SK-N-SH (cell line): Measurements from ENCODE around the gene TGFBI. TPM values are rescaled to one million over a fixed set of nuclear protein-coding genes. Genes with fewer than 3 reads are reported as not detected.

ENCODE experiments used
- CTCF ChIA-PET: fragments of 300-600, 350-600 bp; formaldehyde crosslinking; extraction: SDS; loops from one replicate; lab custom pipeline; 2021; lab: Yijun Ruan, JAX
- POLR2A ChIA-PET: fragments of 350-600 bp; sonication (Branson Sonifier 250); formaldehyde crosslinking; extraction: SDS; loops from one replicate; lab custom pipeline; 2020; ENCODE audit warnings: antibody characterized with exemption, inconsistent platforms; lab: Yijun Ruan, JAX
- DNase-seq: peaks from one replicate; pipeline ENCODE4 v3.0.0; 2012
- H2AFZ ChIP-seq: fragments of 200-600 bp; sonication (generic); 2 replicates; pipeline ENCODE4 v1.8.1; 2016; ENCODE audit warnings: antibody characterized with exemption, mild to moderate bottlenecking, low read depth
- H3F3A ChIP-seq: fragments of 200-600 bp; sonication (generic); replicated peaks from 2 replicates; pipeline ENCODE3; 2016; ENCODE audit warnings: antibody characterized with exemption, mild to moderate bottlenecking; ENCODE audit not compliant: insufficient read depth
- H3K27ac ChIP-seq, 2 experiments: fragments of 200-500 bp in 1 of 2; fragments of 200-600 bp in 1 of 2; sonication (Bioruptor generic) in 1 of 2; sonication (generic), shearing (Covaris generic) in 1 of 2; 2 replicates each; pipeline versions ENCODE4 v1.5.1 to v1.6.1; 2014 to 2016; ENCODE audit warnings: low read depth in 2 of 2, inconsistent platforms in 1 of 2, low read length in 1 of 2, mild to moderate bottlenecking in 1 of 2, mixed read lengths in 1 of 2
- H3K27me3 ChIP-seq: fragments of 200-600 bp; sonication (generic), shearing (Covaris generic); 2 replicates; pipeline ENCODE4 v1.6.1; 2016; ENCODE audit warnings: mixed run types; ENCODE audit not compliant: insufficient read depth
- H3K36me3 ChIP-seq, 2 experiments: fragments of 200-500 bp in 1 of 2; fragments of 200-600 bp in 1 of 2; sonication (Bioruptor generic) in 1 of 2; sonication (generic) in 1 of 2; replicated peaks in 1 of 2; 2 replicates each; pipeline versions ENCODE3 to v1.5.1; 2014 to 2016; ENCODE audit warnings: low read length in 1 of 2, mild to moderate bottlenecking in 1 of 2; ENCODE audit not compliant: insufficient read depth in 2 of 2, control insufficient read depth in 1 of 2
- H3K4me1 ChIP-seq, 2 experiments: fragments of 200-500 bp in 1 of 2; fragments of 200-600 bp in 1 of 2; sonication (Bioruptor generic) in 1 of 2; sonication (generic), shearing (Covaris generic) in 1 of 2; 2 replicates each; pipeline versions ENCODE4 v1.5.1 to v1.6.1; 2014 to 2016; ENCODE audit warnings: low read depth in 1 of 2, low read length in 1 of 2, mixed run types in 1 of 2; ENCODE audit not compliant: insufficient read depth in 2 of 2, control insufficient read depth in 1 of 2
- H3K4me2 ChIP-seq: fragments of 200-600 bp; sonication (generic), shearing (Covaris generic); 2 replicates; pipeline ENCODE4 v1.6.1; 2017; ENCODE audit warnings: mixed run types
- H3K4me3 ChIP-seq, 2 experiments: fragments of 200-500 bp in 1 of 2; fragments of 200-600 bp in 1 of 2; sonication (Bioruptor generic) in 1 of 2; sonication (generic), shearing (Covaris generic) in 1 of 2; 2 replicates each; pipeline versions ENCODE4 v1.5.1 to v1.8.1; 2014 to 2016; ENCODE audit warnings: low read depth in 2 of 2, inconsistent platforms in 1 of 2, low read length in 1 of 2, mild to moderate bottlenecking in 1 of 2, mixed read lengths in 1 of 2, moderate library complexity in 1 of 2
- H3K79me2 ChIP-seq: fragments of 200-600 bp; sonication (generic); 2 replicates; pipeline ENCODE4 v1.8.1; 2017; ENCODE audit warnings: mild to moderate bottlenecking; ENCODE audit not compliant: insufficient read depth
- H3K9ac ChIP-seq: fragments of 200-600 bp; sonication (generic); 2 replicates; pipeline ENCODE4 v1.6.1; 2017; ENCODE audit warnings: mixed run types
- H3K9me2 ChIP-seq: fragments of 200-600 bp; sonication (generic); 2 replicates; pipeline ENCODE4 v1.6.1; 2017; ENCODE audit warnings: mixed run types
- H3K9me3 ChIP-seq: fragments of 200-600 bp; sonication (generic); 2 replicates; pipeline ENCODE4 v1.6.1; 2017; ENCODE audit warnings: mixed run types, mild to moderate bottlenecking, moderate library complexity
- H4K20me1 ChIP-seq: fragments of 200-600 bp; sonication (generic); 2 replicates; pipeline ENCODE4 v1.6.1; 2017; ENCODE audit warnings: mild to moderate bottlenecking, mixed run types; ENCODE audit not compliant: insufficient read depth
- CHD2 ChIP-seq: fragments of 150-350 bp; IDR thresholded peaks from 2 replicates; pipeline ENCODE4 v1.6.1; 2018; ENCODE audit warnings: low read length; ENCODE audit not compliant: partially characterized antibody
- CTCF ChIP-seq: fragments of 200-600 bp; sonication (generic); IDR thresholded peaks from 2 replicates; pipeline ENCODE4 v1.6.1; 2017; ENCODE audit warnings: antibody characterized with exemption, mild to moderate bottlenecking, moderate library complexity
- ELF1 ChIP-seq: IDR thresholded peaks from 2 replicates; pipeline ENCODE4 v1.4.0; 2012
- EP300 ChIP-seq, 2 experiments: IDR thresholded peaks; 2 replicates each; pipeline versions ENCODE4 v1.4.0 to v1.6.1; 2012; ENCODE audit warnings: borderline replicate concordance in 1 of 2, low read depth in 1 of 2, low read length in 1 of 2
- FOSL2 ChIP-seq: IDR thresholded peaks from 2 replicates; pipeline ENCODE4 v1.4.0; 2012; ENCODE audit warnings: low read depth, mild to moderate bottlenecking, moderate library complexity, borderline replicate concordance
- FOXM1 ChIP-seq: IDR thresholded peaks from 2 replicates; pipeline ENCODE4 v1.4.0; 2012; ENCODE audit warnings: low read depth, mild to moderate bottlenecking
- GABPA ChIP-seq: IDR thresholded peaks from 2 replicates; pipeline ENCODE4 v1.4.0; 2012; ENCODE audit warnings: low read depth, mild to moderate bottlenecking
- IRF3 ChIP-seq: fragments of 150-350 bp; IDR thresholded peaks from 2 replicates; pipeline ENCODE4 v1.6.1; 2016; ENCODE audit warnings: mild to moderate bottlenecking, low read depth, low read length
- JUND ChIP-seq: IDR thresholded peaks from 2 replicates; pipeline ENCODE4 v1.4.0; 2012
- MEF2A ChIP-seq: IDR thresholded peaks from 2 replicates; pipeline ENCODE4 v1.4.0; 2012; ENCODE audit warnings: low read depth, borderline replicate concordance
- PBX3 ChIP-seq: IDR thresholded peaks from 2 replicates; pipeline ENCODE4; 2012
- RCOR1 ChIP-seq: fragments of 150-350 bp; IDR thresholded peaks from 2 replicates; pipeline ENCODE4 v1.6.1; 2017; ENCODE audit warnings: antibody characterized with exemption, low read length
- RXRA ChIP-seq: IDR thresholded peaks from 2 replicates; pipeline ENCODE4 v1.4.0; 2012; ENCODE audit warnings: low read depth, mild to moderate bottlenecking, borderline replicate concordance
- SIN3A ChIP-seq: IDR thresholded peaks from 2 replicates; pipeline ENCODE4 v1.6.1; 2012; ENCODE audit warnings: low read depth, mild to moderate bottlenecking, low read length, moderate library complexity, borderline replicate concordance
- SMC3 ChIP-seq: IDR thresholded peaks from 2 replicates; pipeline ENCODE4 v1.6.1; 2012; ENCODE audit warnings: low read depth, low read length, improper control_type of control experiment
- TAF1 ChIP-seq: IDR thresholded peaks from 2 replicates; pipeline ENCODE4 v1.6.1; 2012; ENCODE audit warnings: low read depth, mild to moderate bottlenecking, low read length, moderate library complexity, borderline replicate concordance
- TCF12 ChIP-seq: IDR thresholded peaks from 2 replicates; pipeline ENCODE4 v1.4.0; 2012
- TEAD4 ChIP-seq: IDR thresholded peaks from 2 replicates; pipeline ENCODE4 v1.4.0; 2012; ENCODE audit warnings: mild to moderate bottlenecking, borderline replicate concordance; ENCODE audit not compliant: insufficient read depth
- USF2 ChIP-seq: fragments of 150-350 bp; IDR thresholded peaks from 2 replicates; pipeline ENCODE4 v1.6.1; 2017; ENCODE audit warnings: antibody characterized with exemption, low read length, low read depth, borderline replicate concordance
- YY1 ChIP-seq: IDR thresholded peaks from 2 replicates; pipeline ENCODE4 v1.4.0; 2012; ENCODE audit warnings: low read depth, mild to moderate bottlenecking
- WGBS: methylation state at CpG from one replicate; pipeline ENCODE4 v1.1.6; 2017; ENCODE audit warnings: low lambda C conversion rate; 5-methylcytosine and 5-hydroxymethylcytosine counted together
- polyA plus RNA-seq, 3 experiments: library from polyadenylated mRNA; depleted of rRNA; stranded (reverse); fragments of >200 nt; gene quantifications; 2 replicates each; pipeline ENCODE4 v1.2.3, GENCODE V29; 2012

Gene TGFBI
- polyA plus RNA-seq, 1 of the 3 experiments (the other 2 are of a cell fraction) = 2,678 TPM

GRCh38 chr5:136057401-136058038 is 28.7 kb downstream of the TGFBI start:
- peak overlapping the region in 1 of 2 experiments; percentile 8; a peak in 1 of 4 replicates for H3K4me3 ChIP-seq
- TF ChIP-seq MEF2A (no peak), TCF12 (peak; percentile 23; the same call in 1 of the 2 replicates), USF2 (no peak), SIN3A (no peak), JUND (no peak), EP300 (IDR thresholded peaks at IDR 0.05; ENCODE audit: borderline replicate concordance in 1 of 2, low read depth in 1 of 2, low read length in 1 of 2) (no peak)
- no peaks in the 10 kb centered on the region for H4K20me1 ChIP-seq
- peak overlapping the region; percentile 73 for H3K9ac ChIP-seq
- ChIA-PET CTCF (interaction anchor here (0.7 to 2.2 kb wide), 13 partner anchors 9 to 155 kb away, joined by 3 to 6 read pairs (median 4); no protein-coding TSS in a partner anchor), POLR2A (no interaction called here)
- peaks cover 53 to 58% of the 10 kb centered on the region in 2 experiments for H3K36me3 ChIP-seq
- WGBS = 52% methylated on average over 5 of the region's 5 CpGs
- peak overlapping the region; percentile 55 for H3K4me2 ChIP-seq
- DNase-seq = no peak
- peaks cover 88% of the 10 kb centered on the region for H3F3A ChIP-seq
- H3K9me2 ChIP-seq = no peaks in the 10 kb centered on the region
- peak overlapping the region; percentile 89 to 97 for H3K27ac ChIP-seq
- peaks cover 18 to 59% of the 10 kb centered on the region in 2 experiments; a peak in 3 of 4 replicates for H3K4me1 ChIP-seq
- H3K27me3 ChIP-seq = no peaks in the 10 kb centered on the region
- no peaks in the 10 kb centered on the region for H3K9me3 ChIP-seq
- H2AFZ ChIP-seq = no peak overlapping the region
- H3K79me2 ChIP-seq = peaks cover 7% of the 10 kb centered on the region; the same call in 1 of the 2 replicates

- WGBS = 0% methylated on average over 8 of the region's 10 CpGs
- Histone ChIP-seq H3K4me2 (peak overlapping the region; percentile 55), H3K27me3 (no peaks in the 10 kb centered on the region), H3K36me3 (peaks cover 57 to 66% of the 10 kb centered on the region in 2 experiments), H3K9ac (peak overlapping the region; percentile 73), H2AFZ (no peak overlapping the region), H3F3A (peaks cover 91% of the 10 kb centered on the region), H3K79me2 (peaks cover 7% of the 10 kb centered on the region; the same call in 1 of the 2 replicates), H3K4me1 (peaks cover 18 to 52% of the 10 kb centered on the region in 2 experiments; a peak in 3 of 4 replicates), H4K20me1 (0 out of 2 replicates have a peak, but pooled peaks cover under 1% of the 10 kb centered on the region), H3K9me2 (no peaks in the 10 kb centered on the region), H3K9me3 (no peaks in the 10 kb centered on the region), H3K4me3 (peak overlapping the region in 1 of 2 experiments; percentile 8; a peak in 1 of 4 replicates), H3K27ac (peak overlapping the region; percentile 89 to 97)
- ChIA-PET POLR2A (no interaction called here), CTCF (interaction anchor here (0.6 to 2.2 kb wide), 16 partner anchors 10 to 154 kb away, joined by 3 to 7 read pairs (median 4); no protein-coding TSS in a partner anchor)
- DNase-seq = no peak
- no peak for TF ChIP-seq IRF3
- TF ChIP-seq RCOR1 = no peak
- 0 out of 2 replicates have a peak, but pooled peaks have one; percentile 36 for TF ChIP-seq TAF1
- peak; percentile 85 for TF ChIP-seq PBX3
- no peak; the same call in 1 of the 2 replicates for TF ChIP-seq ELF1
- peak; percentile 79; the same call in 1 of the 2 replicates for TF ChIP-seq FOXM1
- peak in 1 of 2 experiments; percentile 89; a peak in 3 of 4 replicates for TF ChIP-seq EP300 (IDR thresholded peaks at IDR 0.05; ENCODE audit: borderline replicate concordance in 1 of 2, low read depth in 1 of 2, low read length in 1 of 2)
- peak; percentile 28; the same call in 1 of the 2 replicates for TF ChIP-seq SMC3
- TF ChIP-seq FOSL2 = peak; percentile 88
- peak; percentile 77 for TF ChIP-seq RXRA
- no peak for TF ChIP-seq CHD2
- peak; percentile 80 for TF ChIP-seq TEAD4
- TF ChIP-seq GABPA = no peak
- peak; percentile 74 for TF ChIP-seq CTCF
- peak; percentile 52; the same call in 1 of the 2 replicates for TF ChIP-seq YY1
These were observed 29.5 kb downstream of the TGFBI start for GRCh38 chr5:136058039-136058971.
